ENCODE data around the gene CIDEC. TPM values are rescaled to one million over a fixed set of nuclear protein-coding genes. Genes with fewer than 3 reads are reported as not detected.

The CIDEC gene
- total and polyA plus RNA-seq, 2 of the 13 experiments (the other 11 are each of a cell fraction or from before 2014, with no cell fraction given): 2.5 to 10.4 TPM

DNA sequence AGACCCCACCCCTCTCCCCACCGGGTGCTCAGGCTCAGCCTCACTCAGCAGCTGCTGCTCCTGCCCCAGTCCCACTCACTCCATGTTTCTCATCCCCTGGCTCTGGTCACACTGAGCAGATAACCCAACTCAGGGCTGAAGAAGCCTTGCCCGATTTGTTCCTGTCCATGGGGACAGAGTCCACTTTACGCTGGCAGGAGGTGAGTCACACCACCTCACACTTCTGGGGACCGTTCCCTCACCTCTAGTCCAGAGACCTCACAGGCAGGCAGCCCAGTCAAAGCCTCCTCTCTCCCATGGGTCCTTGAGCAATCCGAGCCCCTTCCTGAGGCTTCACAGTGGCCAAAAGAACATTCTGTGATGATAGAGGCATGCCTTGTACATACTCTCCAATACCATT lies 1.4 kb downstream of the CIDEC start (continued):
- TF ChIP-seq, protein P1, sequence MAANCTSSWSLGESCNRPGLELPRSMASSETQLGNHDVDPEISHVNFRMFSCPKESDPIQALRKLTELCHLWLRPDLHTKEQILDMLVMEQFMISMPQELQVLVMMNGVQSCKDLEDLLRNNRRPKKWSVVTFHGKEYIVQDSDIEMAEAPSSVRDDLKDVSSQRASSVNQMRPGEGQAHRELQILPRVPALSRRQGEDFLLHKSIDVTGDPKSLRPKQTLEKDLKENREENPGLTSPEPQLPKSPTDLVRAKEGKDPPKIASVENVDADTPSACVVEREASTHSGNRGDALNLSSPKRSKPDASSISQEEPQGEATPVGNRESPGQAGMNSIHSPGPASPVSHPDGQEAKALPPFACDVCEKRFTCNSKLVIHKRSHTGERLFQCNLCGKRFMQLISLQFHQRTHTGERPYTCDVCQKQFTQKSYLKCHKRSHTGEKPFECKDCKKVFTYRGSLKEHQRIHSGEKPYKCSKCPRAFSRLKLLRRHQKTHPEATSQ (CRISPR knock-in tag; IDR thresholded peaks at IDR 0.05; ENCODE audit: borderline replicate concordance): no peak
- TF ChIP-seq ZNF614 (CRISPR knock-in tag; IDR thresholded peaks at IDR 0.05; ENCODE audit: borderline replicate concordance): peak; percentile 43; the same call in 1 of the 2 replicates
- TF ChIP-seq, protein P2, sequence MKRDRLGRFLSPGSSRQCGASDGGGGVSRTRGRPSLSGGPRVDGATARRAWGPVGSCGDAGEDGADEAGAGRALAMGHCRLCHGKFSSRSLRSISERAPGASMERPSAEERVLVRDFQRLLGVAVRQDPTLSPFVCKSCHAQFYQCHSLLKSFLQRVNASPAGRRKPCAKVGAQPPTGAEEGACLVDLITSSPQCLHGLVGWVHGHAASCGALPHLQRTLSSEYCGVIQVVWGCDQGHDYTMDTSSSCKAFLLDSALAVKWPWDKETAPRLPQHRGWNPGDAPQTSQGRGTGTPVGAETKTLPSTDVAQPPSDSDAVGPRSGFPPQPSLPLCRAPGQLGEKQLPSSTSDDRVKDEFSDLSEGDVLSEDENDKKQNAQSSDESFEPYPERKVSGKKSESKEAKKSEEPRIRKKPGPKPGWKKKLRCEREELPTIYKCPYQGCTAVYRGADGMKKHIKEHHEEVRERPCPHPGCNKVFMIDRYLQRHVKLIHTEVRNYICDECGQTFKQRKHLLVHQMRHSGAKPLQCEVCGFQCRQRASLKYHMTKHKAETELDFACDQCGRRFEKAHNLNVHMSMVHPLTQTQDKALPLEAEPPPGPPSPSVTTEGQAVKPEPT (CRISPR knock-in tag; IDR thresholded peaks at IDR 0.05; ENCODE audit: low read depth): no peak
- peak; percentile 28; the same call in 1 of the 2 replicates for TF ChIP-seq CREM (IDR thresholded peaks at IDR 0.05)
- TF ChIP-seq CREM (CRISPR knock-in tag; IDR thresholded peaks at IDR 0.05): no peak
- TF ChIP-seq MXD4 (CRISPR knock-in tag; IDR thresholded peaks at IDR 0.05): no peak
- no peak for TF ChIP-seq RFXANK (CRISPR knock-in tag; IDR thresholded peaks at IDR 0.05)
- TF ChIP-seq SNAI1 (CRISPR knock-in tag; IDR thresholded peaks at IDR 0.05; ENCODE audit: borderline replicate concordance): no peak
- TF ChIP-seq, protein P3, sequence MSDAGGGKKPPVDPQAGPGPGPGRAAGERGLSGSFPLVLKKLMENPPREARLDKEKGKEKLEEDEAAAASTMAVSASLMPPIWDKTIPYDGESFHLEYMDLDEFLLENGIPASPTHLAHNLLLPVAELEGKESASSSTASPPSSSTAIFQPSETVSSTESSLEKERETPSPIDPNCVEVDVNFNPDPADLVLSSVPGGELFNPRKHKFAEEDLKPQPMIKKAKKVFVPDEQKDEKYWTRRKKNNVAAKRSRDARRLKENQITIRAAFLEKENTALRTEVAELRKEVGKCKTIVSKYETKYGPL (CRISPR knock-in tag; IDR thresholded peaks at IDR 0.05): no peak
- TF ChIP-seq NFE2 (CRISPR knock-in tag; IDR thresholded peaks at IDR 0.05): no peak
- no peak for TF ChIP-seq SNRNP70 (IDR thresholded peaks at IDR 0.05; ENCODE audit: low read depth, low read length)
- no peak for TF ChIP-seq ZNF205 (CRISPR knock-in tag; IDR thresholded peaks at IDR 0.05)
- TF ChIP-seq ZSCAN29 (CRISPR knock-in tag; conservative IDR thresholded peaks at IDR 0.05): no peak
- no peak for TF ChIP-seq MAFG (CRISPR knock-in tag; IDR thresholded peaks at IDR 0.05)
- peak; percentile 55; the same call in 1 of the 2 replicates for TF ChIP-seq SOX5 (CRISPR knock-in tag; IDR thresholded peaks at IDR 0.05; ENCODE audit: borderline replicate concordance)
- TF ChIP-seq, protein P4, sequence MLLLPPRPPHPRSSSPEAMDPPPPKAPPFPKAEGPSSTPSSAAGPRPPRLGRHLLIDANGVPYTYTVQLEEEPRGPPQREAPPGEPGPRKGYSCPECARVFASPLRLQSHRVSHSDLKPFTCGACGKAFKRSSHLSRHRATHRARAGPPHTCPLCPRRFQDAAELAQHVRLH (CRISPR knock-in tag; IDR thresholded peaks at IDR 0.05; ENCODE audit: borderline replicate concordance, low read depth): peak; percentile 54; the same call in 1 of the 2 replicates
- TF ChIP-seq ZNF329 (CRISPR knock-in tag; IDR thresholded peaks at IDR 0.05; ENCODE audit: low read depth): peak; percentile 85; the same call in 1 of the 2 replicates
- TF ChIP-seq ZBTB21 (CRISPR knock-in tag; IDR thresholded peaks at IDR 0.05): no peak
- no peak for TF ChIP-seq ZNF274 (CRISPR knock-in tag; IDR thresholded peaks at IDR 0.05)
- no peak for TF ChIP-seq GATA4 (IDR thresholded peaks at IDR 0.05; ENCODE audit: borderline replicate concordance, low read depth)
- no peak for TF ChIP-seq ZSCAN12 (CRISPR knock-in tag; IDR thresholded peaks at IDR 0.05)
- TF ChIP-seq, protein P5, sequence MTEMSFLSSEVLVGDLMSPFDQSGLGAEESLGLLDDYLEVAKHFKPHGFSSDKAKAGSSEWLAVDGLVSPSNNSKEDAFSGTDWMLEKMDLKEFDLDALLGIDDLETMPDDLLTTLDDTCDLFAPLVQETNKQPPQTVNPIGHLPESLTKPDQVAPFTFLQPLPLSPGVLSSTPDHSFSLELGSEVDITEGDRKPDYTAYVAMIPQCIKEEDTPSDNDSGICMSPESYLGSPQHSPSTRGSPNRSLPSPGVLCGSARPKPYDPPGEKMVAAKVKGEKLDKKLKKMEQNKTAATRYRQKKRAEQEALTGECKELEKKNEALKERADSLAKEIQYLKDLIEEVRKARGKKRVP (CRISPR knock-in tag; IDR thresholded peaks at IDR 0.05): no peak
- no peak for TF ChIP-seq MAF1 (CRISPR knock-in tag; IDR thresholded peaks at IDR 0.05; ENCODE audit: borderline replicate concordance)
- TF ChIP-seq, protein P6, sequence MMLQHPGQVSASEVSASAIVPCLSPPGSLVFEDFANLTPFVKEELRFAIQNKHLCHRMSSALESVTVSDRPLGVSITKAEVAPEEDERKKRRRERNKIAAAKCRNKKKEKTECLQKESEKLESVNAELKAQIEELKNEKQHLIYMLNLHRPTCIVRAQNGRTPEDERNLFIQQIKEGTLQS (CRISPR knock-in tag; IDR thresholded peaks at IDR 0.05): peak; percentile 82
- TF ChIP-seq SMAD3 (CRISPR knock-in tag; IDR thresholded peaks at IDR 0.05): no peak
- TF ChIP-seq ZNF672 (CRISPR knock-in tag; IDR thresholded peaks at IDR 0.05): no peak
- no peak for TF ChIP-seq ATF7 (IDR thresholded peaks at IDR 0.05)
- no peak for TF ChIP-seq ATF7 (CRISPR knock-in tag; IDR thresholded peaks at IDR 0.05)
- no peak for TF ChIP-seq ZNF180 (CRISPR knock-in tag; IDR thresholded peaks at IDR 0.05; ENCODE audit: borderline replicate concordance, low read depth)

Measured in HepG2 (cell line).